K562 (cell line): Measurements from ENCODE around the gene DEK. TPM values are rescaled to one million over a fixed set of nuclear protein-coding genes. Genes with fewer than 3 reads are reported as not detected.

ENCODE experiments used
- ATAC-seq: fragments of 200-7000 bp; cut with Tn5 transposase; 3 replicates; pipeline ENCODE4 v1.9.1; 2020; ENCODE audit warnings: moderate library complexity
- BruUV-seq: library from RNA; stranded (reverse); fragments of 400-500 nt; replicated peaks from 2 replicates; lab custom pipeline; 2021; lab: Mats Ljungman, UMichigan
- CTCF ChIA-PET: fragments of 300-600 bp; formaldehyde crosslinking; extraction: SDS; loops from one replicate; lab custom pipeline; 2021; ENCODE audit warnings: low intra/inter-chr PET ratio; lab: Yijun Ruan, JAX
- POLR2A ChIA-PET: fragments of 300-600, 350-650 bp; sonication (Branson Sonifier 250); formaldehyde crosslinking; extraction: SDS; loops from one replicate; lab custom pipeline; 2021; ENCODE audit warnings: antibody characterized with exemption, inconsistent platforms; lab: Yijun Ruan, JAX
- DNase-seq, 4 experiments: peaks; one replicate each; pipeline versions ENCODE4 v3.0.0 to v3.0.0-alpha.2; 2011 to 2018; ENCODE audit warnings: low spot score in 3 of 4, mixed read lengths in 3 of 4; ENCODE audit errors: extremely low read depth in 1 of 4
- FAIRE-seq: peaks from 2 replicates; lab custom pipeline; 2011; peaks lifted over from hg19 to GRCh38; lab: Jason Lieb, UNC
- H2AFZ ChIP-seq: 2 replicates; pipeline ENCODE4 v1.6.0; 2011; ENCODE audit warnings: low read depth, low read length, control low read depth, inconsistent platforms
- H3K27ac ChIP-seq: fragments of 200-600 bp; 3 replicates; pipeline ENCODE4 v1.8.0; 2011; ENCODE audit warnings: low read depth, mild to moderate bottlenecking, control low read depth, inconsistent platforms, low read length, moderate library complexity, mixed read lengths; ENCODE audit errors: extremely low read depth
- H3K27me3 ChIP-seq, 2 experiments: fragments of 300-600 bp in 1 of 2; 2 replicates in 1 of 2; 3 replicates in 1 of 2; pipeline versions ENCODE4 v1.6.0 to v1.8.0; 2011; ENCODE audit warnings: inconsistent platforms in 2 of 2, low read length in 2 of 2, mild to moderate bottlenecking in 1 of 2, mixed read lengths in 1 of 2, moderate library complexity in 1 of 2; ENCODE audit not compliant: control insufficient read depth in 2 of 2, insufficient read depth in 2 of 2
- H3K36me3 ChIP-seq: fragments of 300-600 bp; 3 replicates; pipeline ENCODE4 v1.8.0; 2011; ENCODE audit warnings: mild to moderate bottlenecking, low read length, inconsistent platforms; ENCODE audit not compliant: control insufficient read depth, insufficient read depth
- H3K4me1 ChIP-seq, 2 experiments: fragments of 200-600 bp in 1 of 2; replicated peaks in 1 of 2; 2 replicates in 1 of 2; 3 replicates in 1 of 2; pipeline versions ENCODE4 v1.5.1 to v1.8.0; 2011; ENCODE audit warnings: inconsistent platforms in 2 of 2, low read length in 2 of 2, mild to moderate bottlenecking in 1 of 2, mixed read lengths in 1 of 2, moderate library complexity in 1 of 2; ENCODE audit not compliant: control insufficient read depth in 2 of 2, insufficient read depth in 2 of 2
- H3K4me2 ChIP-seq: 2 replicates; pipeline ENCODE4 v1.6.1; 2011; ENCODE audit warnings: low read length, control low read depth, inconsistent platforms, mixed read lengths; ENCODE audit not compliant: insufficient read depth
- H3K4me3 ChIP-seq: fragments of 200-600 bp; sonication (generic), shearing (Covaris generic); 2 replicates; pipeline ENCODE4 v1.5.1; 2016; ENCODE audit warnings: control low read depth, inconsistent platforms
- H3K79me2 ChIP-seq: fragments of 200-600 bp; 3 replicates; pipeline ENCODE4 v1.8.0; 2011; ENCODE audit warnings: low read length, inconsistent platforms; ENCODE audit not compliant: control insufficient read depth, insufficient read depth
- H3K9ac ChIP-seq, 2 experiments: 2 replicates each; pipeline versions ENCODE4 v1.6.0 to v1.6.1; 2011; ENCODE audit warnings: low read depth in 2 of 2, low read length in 2 of 2, control low read depth in 1 of 2, inconsistent platforms in 1 of 2, mild to moderate bottlenecking in 1 of 2, mixed read lengths in 1 of 2; ENCODE audit not compliant: insufficient read depth in 1 of 2
- H3K9me1 ChIP-seq: one replicate; pipeline ENCODE4 v1.6.0; 2011; ENCODE audit warnings: inconsistent platforms, mild to moderate bottlenecking, low read length, moderate library complexity; ENCODE audit not compliant: control insufficient read depth, insufficient read depth
- H3K9me3 ChIP-seq: replicated peaks from 2 replicates; pipeline ENCODE4 v1.5.1; 2011; ENCODE audit warnings: low read depth, low read length, inconsistent platforms; ENCODE audit not compliant: control insufficient read depth, insufficient read depth
- H4K20me1 ChIP-seq: replicated peaks from 2 replicates; pipeline ENCODE4 v1.6.1; 2011; ENCODE audit warnings: low read length, inconsistent platforms, mixed read lengths; ENCODE audit not compliant: control insufficient read depth, insufficient read depth
- CBX3 ChIP-seq, 2 experiments: IDR thresholded peaks; 1 replicate in 1 of 2; 2 replicates in 1 of 2; pipeline ENCODE4 v1.6.1; 2012; ENCODE audit warnings: inconsistent platforms in 2 of 2, low read length in 2 of 2, borderline replicate concordance in 1 of 2, control low read depth in 1 of 2
- ELF1 ChIP-seq: fragments of 200-800 bp; sonication (Bioruptor generic); IDR thresholded peaks from 2 replicates; pipeline ENCODE4 v1.6.1; 2016; ENCODE audit warnings: missing genetic modification characterization, missing compliant biosample characterization
- IRF9 ChIP-seq: fragments of 450-650 bp; IDR thresholded peaks from 2 replicates; pipeline ENCODE4 v1.6.1; 2016; ENCODE audit warnings: missing biosample characterization, missing genetic modification characterization
- L3MBTL2 ChIP-seq: fragments of 450-650 bp; IDR thresholded peaks from 2 replicates; pipeline ENCODE4 v1.6.1; 2016; ENCODE audit warnings: mild to moderate bottlenecking, moderate library complexity
- POLR2H ChIP-seq: IDR thresholded peaks from 2 replicates; pipeline ENCODE4 v1.6.1; 2016; ENCODE audit warnings: missing genetic modification characterization, low read depth, mild to moderate bottlenecking, control low read depth, missing compliant biosample characterization, moderate library complexity
- PRMT5 ChIP-seq: sonication (generic); formaldehyde crosslinking; IDR thresholded peaks from 2 replicates; pipeline ENCODE4 v1.5.0; 2020; ENCODE audit warnings: missing genetic modification reagents
- RCOR1 ChIP-seq, 2 experiments: IDR thresholded peaks; 2 replicates each; pipeline ENCODE4 v1.6.1; 2012; ENCODE audit warnings: low read depth in 2 of 2, low read length in 2 of 2, borderline replicate concordance in 1 of 2, improper control_type of control experiment in 1 of 2
- SUPT5H ChIP-seq: fragments of 450-650 bp; IDR thresholded peaks from 2 replicates; pipeline ENCODE4 v1.6.1; 2016
- ZNF77 ChIP-seq: fragments of 250-450 bp; sonication (Bioruptor Pico); IDR thresholded peaks from 2 replicates; pipeline ENCODE4 v1.5.0; 2020
- WGBS: fragments of 100-300 bp; shearing (Covaris generic); methylation state at CpG from one replicate; pipeline ENCODE4 v1.1.6; 2016; ENCODE audit warnings: low coverage, mixed read lengths; ENCODE audit not compliant: insufficient coverage; ENCODE audit errors: missing lambda C conversion rate; 5-methylcytosine and 5-hydroxymethylcytosine counted together
- in situ Hi-C: fragments of 300-500 bp; cut with MboI; formaldehyde crosslinking; loops from 4 replicates; pipeline ENCODE4 v1.15.0; 2018; ENCODE audit warnings: inconsistent platforms, mixed read lengths
- intact Hi-C: fragments of 100-400 bp; cut with micrococcal nuclease; formaldehyde crosslinking; loops from 2 replicates; pipeline ENCODE4 v1.14.2; 2022
- polyA plus RNA-seq, 8 experiments: library from polyadenylated mRNA; depleted of rRNA in 4 of 8; stranded (reverse) in 5 of 8; unstranded in 3 of 8; fragments of >200 nt; fragmentation: Nextera tagmentation in 2 of 8; fragmentation: Illumina TruSeq in 1 of 8; extraction: Ambion mirVana in 2 of 8; extraction: Trizol in 1 of 8; gene quantifications; 2 replicates each; pipeline versions ENCODE4 v1.2.1 to v1.2.3, GENCODE V29; 2011 to 2014; ENCODE audit warnings: inconsistent platforms in 1 of 8, missing spikeins in 1 of 8
- total RNA-seq, 7 experiments: library from RNA; depleted of rRNA in 6 of 7; stranded (reverse); fragments of >200 nt in 6 of 7; fragmentation: Illumina TruSeq in 2 of 7; extraction: Trizol in 2 of 7; gene quantifications; 2 replicates each; pipeline versions ENCODE4 v1.2.1 to v1.2.3, GENCODE V29; 2011 to 2021; ENCODE audit warnings: low replicate concordance in 1 of 7
- TF ChIP-seq, protein P1 (sequence below): sonication (generic); formaldehyde crosslinking; IDR thresholded peaks from 2 replicates; pipeline ENCODE4 v1.8.0; 2023; ENCODE audit warnings: mild to moderate bottlenecking, missing genetic modification reagents
- TF ChIP-seq, protein P2 (sequence below), 2 experiments: IDR thresholded peaks; 2 replicates each; pipeline ENCODE4 v1.6.1; 2011; ENCODE audit warnings: borderline replicate concordance in 1 of 2, control low read depth in 1 of 2, low read depth in 1 of 2, low read length in 1 of 2, mild to moderate bottlenecking in 1 of 2, mixed read lengths in 1 of 2, moderate library complexity in 1 of 2; ENCODE audit not compliant: insufficient read depth in 1 of 2, insufficient read length in 1 of 2, poor library complexity in 1 of 2, severe bottlenecking in 1 of 2; ENCODE audit errors: extremely low read depth in 1 of 2

Gene DEK
- total and polyA plus RNA-seq, 9 of the 15 experiments (the other 6 are each of a cell fraction or from before 2014, with no cell fraction given) = 82.3 to 338 (median 184) TPM

- TF ChIP-seq, protein P1, sequence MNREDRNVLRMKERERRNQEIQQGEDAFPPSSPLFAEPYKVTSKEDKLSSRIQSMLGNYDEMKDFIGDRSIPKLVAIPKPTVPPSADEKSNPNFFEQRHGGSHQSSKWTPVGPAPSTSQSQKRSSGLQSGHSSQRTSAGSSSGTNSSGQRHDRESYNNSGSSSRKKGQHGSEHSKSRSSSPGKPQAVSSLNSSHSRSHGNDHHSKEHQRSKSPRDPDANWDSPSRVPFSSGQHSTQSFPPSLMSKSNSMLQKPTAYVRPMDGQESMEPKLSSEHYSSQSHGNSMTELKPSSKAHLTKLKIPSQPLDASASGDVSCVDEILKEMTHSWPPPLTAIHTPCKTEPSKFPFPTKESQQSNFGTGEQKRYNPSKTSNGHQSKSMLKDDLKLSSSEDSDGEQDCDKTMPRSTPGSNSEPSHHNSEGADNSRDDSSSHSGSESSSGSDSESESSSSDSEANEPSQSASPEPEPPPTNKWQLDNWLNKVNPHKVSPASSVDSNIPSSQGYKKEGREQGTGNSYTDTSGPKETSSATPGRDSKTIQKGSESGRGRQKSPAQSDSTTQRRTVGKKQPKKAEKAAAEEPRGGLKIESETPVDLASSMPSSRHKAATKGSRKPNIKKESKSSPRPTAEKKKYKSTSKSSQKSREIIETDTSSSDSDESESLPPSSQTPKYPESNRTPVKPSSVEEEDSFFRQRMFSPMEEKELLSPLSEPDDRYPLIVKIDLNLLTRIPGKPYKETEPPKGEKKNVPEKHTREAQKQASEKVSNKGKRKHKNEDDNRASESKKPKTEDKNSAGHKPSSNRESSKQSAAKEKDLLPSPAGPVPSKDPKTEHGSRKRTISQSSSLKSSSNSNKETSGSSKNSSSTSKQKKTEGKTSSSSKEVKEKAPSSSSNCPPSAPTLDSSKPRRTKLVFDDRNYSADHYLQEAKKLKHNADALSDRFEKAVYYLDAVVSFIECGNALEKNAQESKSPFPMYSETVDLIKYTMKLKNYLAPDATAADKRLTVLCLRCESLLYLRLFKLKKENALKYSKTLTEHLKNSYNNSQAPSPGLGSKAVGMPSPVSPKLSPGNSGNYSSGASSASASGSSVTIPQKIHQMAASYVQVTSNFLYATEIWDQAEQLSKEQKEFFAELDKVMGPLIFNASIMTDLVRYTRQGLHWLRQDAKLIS = no peak; the same call in none of the 2 replicates
These were observed 712 bp downstream of the DEK start (continued) for GRCh38 chr6:18263418-18264218.

- ChIA-PET POLR2A (interaction anchor here (1.3 kb wide), 1 partner anchor 13 kb away, joined by 3 read pairs; no protein-coding TSS in a partner anchor), CTCF (no interaction called here)
- ATAC-seq (peak; percentile 20), FAIRE-seq (peak; percentile 55), DNase-seq (peak in 2 of 4 experiments; percentile 30 to 56)
- Histone ChIP-seq H3K9ac (peak overlapping the region; percentile 81 to 95), H2AFZ (no peak overlapping the region), H3K9me1 (no peaks in the 10 kb centered on the region), H3K79me2 (peaks cover 69% of the 10 kb centered on the region), H3K4me3 (peak overlapping the region; percentile 92), H3K4me1 (peaks cover 21 to 26% of the 10 kb centered on the region in 2 experiments), H3K27me3 (no peaks in the 10 kb centered on the region), H3K4me2 (peak overlapping the region; percentile 79), H4K20me1 (peaks cover 36% of the 10 kb centered on the region), H3K9me3 (peaks cover 6% of the 10 kb centered on the region), H3K36me3 (peaks cover 49% of the 10 kb centered on the region), H3K27ac (peak overlapping the region; percentile 97)
- WGBS = 2% methylated on average over 18 of the region's 18 CpGs
- in situ Hi-C loops = no loop called here
- intact Hi-C loops = loop anchor here (5.0 kb wide), 2 partner anchors 106 to 556 kb away; partner anchors contain the start of genes KDM1B, NUP153 and TPMT
- no TSS peak for BruUV-seq
- peak; percentile 37; the same call in 1 of the 2 replicates for TF ChIP-seq ELF1 (tag)
- no peak for TF ChIP-seq ZNF77 (CRISPR knock-in tag)
- no peak for TF ChIP-seq IRF9 (tag)
- peak in 1 of 2 experiments; percentile 14; a peak in 2 of 4 replicates for TF ChIP-seq RCOR1 (IDR thresholded peaks at IDR 0.05; ENCODE audit: borderline replicate concordance in 1 of 2, low read depth in 2 of 2, low read length in 2 of 2)
- no peak for TF ChIP-seq PRMT5 (CRISPR knock-in tag)
- no peak for TF ChIP-seq SUPT5H
- TF ChIP-seq, protein P2, sequence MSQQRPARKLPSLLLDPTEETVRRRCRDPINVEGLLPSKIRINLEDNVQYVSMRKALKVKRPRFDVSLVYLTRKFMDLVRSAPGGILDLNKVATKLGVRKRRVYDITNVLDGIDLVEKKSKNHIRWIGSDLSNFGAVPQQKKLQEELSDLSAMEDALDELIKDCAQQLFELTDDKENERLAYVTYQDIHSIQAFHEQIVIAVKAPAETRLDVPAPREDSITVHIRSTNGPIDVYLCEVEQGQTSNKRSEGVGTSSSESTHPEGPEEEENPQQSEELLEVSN (IDR thresholded peaks at IDR 0.05; ENCODE audit: borderline replicate concordance in 1 of 2, extremely low read depth in 1 of 2, insufficient read depth in 1 of 2, insufficient read length in 1 of 2, low read depth in 1 of 2, low read length in 1 of 2, poor library complexity in 1 of 2, severe bottlenecking in 1 of 2) = peak in 1 of 2 experiments; percentile 35
- TF ChIP-seq CBX3 (IDR thresholded peaks at IDR 0.05; ENCODE audit: borderline replicate concordance in 1 of 2, low read length in 2 of 2) = peak in 1 of 2 experiments; percentile 10; a peak in 1 of 3 replicates
- peak; percentile 54; the same call in 1 of the 2 replicates for TF ChIP-seq L3MBTL2
- TF ChIP-seq POLR2H = peak; percentile 11; the same call in 1 of the 2 replicates
These were observed 1.5 kb downstream of the DEK start for GRCh38 chr6:18262702-18263417.
